Amniotic epithelial cell (primary cell): ENCODE measurements around the gene RUNDC1.
"Not testable (repeated sequence)": the region's sequence is repeated elsewhere in the genome, so short reads cannot be mapped to it uniquely, and the experiment has no call there.

Experiments
- DNase-seq: peaks from one replicate; pipeline ENCODE4 v3.0.0-alpha.2; 2010; ENCODE audit warnings: low read depth

The RUNDC1 gene

DNA sequence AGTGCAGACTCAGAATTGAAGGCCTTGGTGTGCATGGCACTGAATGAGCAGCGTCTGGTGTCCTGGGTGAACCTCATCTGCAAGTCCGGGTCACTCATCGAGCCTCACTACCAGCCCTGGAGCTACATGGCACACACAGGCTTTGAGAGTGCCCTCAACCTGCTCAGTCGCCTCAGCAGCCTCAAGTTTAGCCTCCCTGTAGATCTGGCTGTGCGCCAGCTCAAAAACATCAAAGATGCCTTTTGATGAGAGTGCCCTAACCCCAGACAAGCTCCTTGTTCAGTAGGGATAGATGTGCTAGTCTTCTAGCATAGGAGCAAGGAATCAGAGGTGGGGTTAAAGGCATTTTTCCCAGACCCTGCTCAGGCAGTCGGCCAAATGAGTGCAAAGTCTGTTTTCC, 11.1 kb downstream of the RUNDC1 start:
- DNase-seq = no peak

DNA sequence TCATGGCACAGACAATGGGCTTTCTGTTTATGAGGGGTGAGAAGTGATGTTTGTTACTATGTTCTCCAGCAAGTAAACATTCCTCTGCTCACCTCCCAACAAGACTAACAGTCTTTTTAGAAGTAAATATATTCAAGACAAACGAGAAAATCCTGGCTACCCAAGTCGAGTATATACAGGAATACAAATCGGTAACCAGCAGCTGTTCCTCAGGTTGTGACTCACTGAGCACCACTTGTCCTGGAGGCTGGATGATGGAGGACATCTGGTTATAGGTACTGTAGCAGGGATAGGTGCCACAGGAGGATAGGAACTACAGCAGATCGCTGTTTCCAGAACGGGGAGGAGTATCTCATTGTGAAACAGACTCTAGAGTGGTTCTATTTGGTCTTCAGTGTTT, 12.5 kb downstream of the RUNDC1 start:
- no peak for DNase-seq

DNA sequence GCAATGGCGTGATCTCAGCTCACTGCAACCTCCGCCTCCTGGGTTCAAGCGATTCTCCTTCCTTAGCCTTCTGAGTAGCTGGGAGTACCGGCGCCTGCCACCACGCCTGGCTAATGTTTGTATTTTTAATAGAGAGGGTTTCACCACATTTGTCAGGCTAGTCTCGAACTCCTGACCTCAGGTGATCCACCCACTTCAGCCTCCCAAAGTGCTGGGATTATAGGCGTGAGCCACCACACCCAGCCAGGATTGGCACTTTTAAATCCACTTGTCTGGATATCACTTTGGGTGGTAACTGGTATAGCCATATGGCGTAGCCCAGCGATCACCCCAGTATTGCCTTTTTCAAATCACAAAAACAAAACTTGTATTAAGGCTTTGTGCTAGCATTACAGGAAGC, 13.5 kb downstream of the RUNDC1 start:
- DNase-seq = not testable (repeated sequence)

DNA sequence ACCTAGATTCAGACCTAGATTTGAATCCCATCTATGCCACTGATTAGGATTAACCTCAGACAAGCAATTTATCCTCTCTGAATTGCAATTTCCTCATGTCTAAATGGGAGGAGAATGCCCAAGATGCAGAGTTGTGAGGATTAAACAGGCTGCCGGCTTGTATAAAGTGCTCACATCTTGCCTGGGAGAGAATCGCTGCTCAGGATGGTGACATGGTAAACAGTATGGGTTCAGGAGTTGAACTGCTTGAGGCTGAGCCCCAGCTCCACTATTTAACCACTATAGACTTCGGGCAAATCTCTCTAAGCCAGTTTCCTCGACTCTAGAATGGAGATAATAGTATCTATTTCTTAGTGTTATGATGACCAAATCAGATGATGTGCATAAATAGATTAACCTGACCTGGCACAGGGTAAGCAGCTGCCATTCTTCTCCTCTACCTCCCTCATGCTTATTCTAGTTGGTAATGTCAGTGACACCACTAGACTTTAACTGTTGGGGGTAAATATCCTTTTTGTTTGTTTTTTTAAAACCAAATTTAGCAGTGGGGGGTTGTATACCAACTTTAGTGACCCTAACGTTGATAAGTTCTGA, 17.1 kb downstream of the RUNDC1 start:
- no peak for DNase-seq

DNA sequence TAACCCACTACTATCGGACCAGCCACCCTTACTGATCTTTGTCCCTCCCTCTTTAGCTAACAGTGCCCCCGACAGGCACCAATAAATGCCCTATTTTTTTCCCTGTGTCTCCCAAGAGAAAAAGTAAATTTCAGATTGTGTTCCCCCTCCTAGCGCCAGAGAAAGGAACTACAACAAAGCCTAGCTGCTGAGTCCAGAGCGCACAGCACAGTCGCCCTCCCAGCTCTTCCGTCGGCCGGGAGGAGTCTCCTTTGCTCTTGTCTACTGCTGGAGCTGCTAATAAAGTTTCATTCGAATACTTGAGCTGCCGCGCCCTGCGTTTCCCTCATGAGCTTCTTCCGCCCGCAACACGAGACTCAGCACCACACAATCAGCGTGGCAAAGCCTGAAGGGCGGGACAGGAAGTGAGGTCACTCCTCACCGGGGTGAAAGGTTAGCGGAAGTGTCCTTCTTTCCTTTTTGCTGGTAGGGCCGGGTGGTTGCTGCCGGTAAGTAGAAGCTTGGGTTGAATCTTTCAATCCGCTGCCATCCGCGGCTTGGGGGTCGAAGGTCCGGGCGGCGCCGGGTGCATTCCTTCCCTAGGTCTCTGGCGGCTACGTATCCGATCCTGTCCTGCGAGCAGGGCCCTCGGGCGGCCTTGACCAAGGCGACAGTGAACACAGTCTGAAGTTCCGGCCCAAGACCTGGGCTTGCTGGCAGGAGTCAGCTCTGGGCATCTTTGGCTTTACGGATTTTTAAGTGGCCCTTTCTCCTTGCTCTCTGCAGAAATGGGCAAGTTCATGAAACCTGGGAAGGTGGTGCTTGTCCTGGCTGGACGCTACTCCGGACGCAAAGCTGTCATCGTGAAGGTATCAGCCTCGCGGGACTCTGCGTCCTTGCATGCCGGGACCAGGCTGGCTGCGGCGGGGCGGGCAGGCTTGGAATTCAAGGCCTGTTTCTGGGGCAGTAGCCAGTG, 17.9 kb downstream of the RUNDC1 start, which contains the start of gene RPL27:
Gene RPL27, plus strand, starts transcription at position 436 of the 955 bp plus-strand sequence. Its CDS starts 332 bp downstream, at position 768.
- peak; percentile 100 for DNase-seq

DNA sequence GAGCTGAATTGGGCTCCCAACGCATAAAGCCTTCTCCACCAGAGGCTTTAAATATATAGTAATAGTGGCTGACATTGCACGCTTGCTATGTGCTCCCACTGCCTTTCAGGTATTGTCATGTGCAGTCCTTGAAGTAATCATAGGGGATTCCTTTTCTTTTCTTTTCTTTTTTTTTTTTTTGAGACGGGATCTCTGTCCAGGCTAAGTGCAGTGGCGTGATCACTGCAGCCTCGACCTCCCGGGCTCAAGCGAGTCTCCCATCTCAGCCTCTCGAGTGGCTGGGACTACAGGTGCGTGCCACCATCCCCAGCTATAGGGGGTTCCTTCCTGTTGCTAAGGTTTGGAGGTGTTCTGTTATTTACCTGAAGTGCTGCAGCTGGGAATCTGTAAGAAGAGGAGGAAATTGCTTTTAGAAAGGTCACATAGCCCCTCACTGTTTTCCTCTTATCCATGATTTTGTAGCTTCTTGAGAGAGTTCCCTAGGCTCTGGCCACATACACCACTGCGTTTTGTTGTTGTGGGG, 18.7 kb downstream of the RUNDC1 start:
- no peak for DNase-seq

DNA sequence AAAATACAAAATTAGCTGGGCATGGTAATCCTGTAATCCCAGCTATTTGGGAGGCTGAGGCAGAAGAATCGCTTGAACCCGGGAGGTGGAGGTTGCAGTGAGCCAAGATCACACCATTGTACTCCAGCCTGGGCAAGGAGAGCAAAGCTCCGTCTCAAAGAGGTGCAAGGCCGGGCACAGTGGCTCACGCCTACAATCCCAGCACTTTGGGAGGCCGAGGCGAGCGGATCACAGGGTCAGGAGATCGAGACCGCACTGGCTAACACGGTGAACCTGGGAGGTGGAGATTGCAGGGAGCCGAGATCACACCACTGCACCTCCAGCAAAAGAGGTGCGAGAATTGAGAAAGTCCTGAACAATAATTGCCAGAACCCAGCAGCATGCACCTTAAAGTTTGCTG, 20.5 kb downstream of the RUNDC1 start:
- DNase-seq = not testable (repeated sequence)

DNA sequence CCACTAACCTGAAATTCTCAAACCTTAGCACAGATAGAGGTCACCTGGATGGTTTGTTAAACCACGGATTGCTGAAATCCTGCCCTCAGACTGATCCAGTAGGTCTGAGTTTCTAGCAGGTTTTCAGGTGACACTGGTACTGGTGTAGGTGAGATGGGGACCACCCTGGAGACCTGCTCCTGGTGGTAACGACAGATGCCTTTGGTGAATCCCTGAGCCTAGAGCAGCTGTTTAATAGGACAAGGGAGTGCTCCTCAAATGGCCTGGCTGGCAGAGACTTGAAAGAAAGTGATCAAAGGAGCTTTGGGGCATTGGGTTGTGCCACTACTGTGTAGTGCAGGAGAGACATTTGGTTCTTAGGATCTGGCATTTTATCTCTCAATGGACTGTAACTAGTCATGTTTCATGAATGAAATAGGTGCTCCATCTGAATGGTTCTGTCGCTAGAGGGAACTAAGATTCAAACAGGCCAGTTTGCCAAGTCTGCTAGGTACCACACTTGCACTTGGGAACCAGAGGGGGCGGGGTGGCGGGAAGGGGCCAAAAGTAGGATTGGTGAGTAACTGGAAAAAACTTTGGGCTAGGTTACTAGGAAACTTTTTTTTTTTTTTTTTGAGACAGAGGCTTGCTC, 23.3 kb downstream of the RUNDC1 start:
- DNase-seq = no peak

DNA sequence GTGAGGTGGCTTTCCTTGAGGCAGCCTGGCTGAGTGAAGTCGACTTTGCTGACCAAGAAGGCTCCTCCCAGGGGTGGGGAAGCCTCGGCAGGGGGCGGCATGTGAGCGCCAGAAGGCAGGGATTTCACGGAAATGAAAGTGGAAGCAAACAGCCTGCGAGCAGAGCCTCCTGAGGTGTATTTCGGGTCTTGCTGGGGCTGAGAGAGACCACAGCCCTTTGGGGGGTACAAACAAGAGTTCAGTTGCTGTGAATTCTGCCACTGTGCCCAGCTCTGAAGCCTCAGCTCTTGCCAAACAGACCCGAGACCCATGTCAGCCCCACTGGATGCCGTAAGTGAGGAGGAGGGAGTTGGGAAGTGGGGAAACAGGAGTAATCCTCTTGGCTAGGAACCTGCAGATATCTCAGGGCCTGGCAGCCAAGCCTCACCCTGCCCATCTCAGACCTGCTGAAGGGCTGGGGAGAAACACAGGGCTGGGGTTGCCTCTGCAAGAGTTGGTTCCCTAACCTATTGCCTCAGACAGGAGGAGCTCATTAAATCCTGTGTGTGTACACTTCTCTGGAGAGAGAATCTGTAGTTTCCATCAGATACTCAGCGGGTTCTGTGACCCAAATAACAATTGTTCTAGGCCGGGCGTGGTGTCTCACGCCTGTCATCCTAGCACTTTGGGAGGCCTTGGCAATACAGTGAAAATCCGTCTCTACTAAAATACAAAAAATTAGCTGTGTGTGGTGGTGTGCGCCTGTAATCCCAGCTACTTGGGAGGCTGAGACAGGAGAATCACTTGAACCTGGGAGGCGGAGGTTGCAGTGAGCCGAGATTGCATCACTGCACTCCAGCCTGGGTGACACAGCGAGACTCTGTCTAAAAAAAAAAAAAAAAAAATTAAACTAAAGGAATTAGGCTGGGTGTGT, 26.5 kb downstream of the RUNDC1 start, which contains the start of gene IFI35:
Gene IFI35, plus strand, starts transcription at position 146 of the 913 bp plus-strand sequence. Its CDS starts 164 bp downstream, at position 310.
- peak; percentile 83 for DNase-seq

DNA sequence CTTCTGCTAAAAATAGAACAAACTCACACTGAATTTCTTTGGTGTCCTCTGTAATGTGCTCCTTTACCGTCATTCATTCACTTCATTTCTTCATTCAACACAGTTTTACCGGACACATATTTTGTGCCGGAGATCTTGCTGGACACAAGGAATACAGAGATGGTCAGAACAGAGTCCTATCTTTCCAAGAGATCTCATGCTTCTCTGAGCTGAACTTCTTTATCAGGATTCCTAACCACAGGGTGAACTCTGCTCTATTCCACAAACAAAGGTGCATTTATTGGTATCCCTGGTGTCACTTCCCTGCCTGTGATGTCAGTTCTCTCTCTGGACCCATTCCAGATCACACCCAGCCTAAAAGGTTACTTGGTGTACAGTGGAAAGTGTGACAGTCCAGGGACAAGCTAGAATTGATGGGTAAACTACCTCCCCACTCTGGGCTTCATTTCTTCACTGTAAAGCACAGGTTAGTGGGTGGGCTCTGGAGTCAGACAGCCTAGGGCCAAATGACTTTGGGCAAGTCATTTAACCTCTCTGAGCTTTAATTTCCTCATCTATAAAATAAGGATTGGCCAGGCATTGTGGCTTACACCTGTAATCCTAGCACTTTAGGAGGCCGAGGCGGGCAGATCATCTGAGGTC, 30.4 kb downstream of the RUNDC1 start:
- DNase-seq = no peak

DNA sequence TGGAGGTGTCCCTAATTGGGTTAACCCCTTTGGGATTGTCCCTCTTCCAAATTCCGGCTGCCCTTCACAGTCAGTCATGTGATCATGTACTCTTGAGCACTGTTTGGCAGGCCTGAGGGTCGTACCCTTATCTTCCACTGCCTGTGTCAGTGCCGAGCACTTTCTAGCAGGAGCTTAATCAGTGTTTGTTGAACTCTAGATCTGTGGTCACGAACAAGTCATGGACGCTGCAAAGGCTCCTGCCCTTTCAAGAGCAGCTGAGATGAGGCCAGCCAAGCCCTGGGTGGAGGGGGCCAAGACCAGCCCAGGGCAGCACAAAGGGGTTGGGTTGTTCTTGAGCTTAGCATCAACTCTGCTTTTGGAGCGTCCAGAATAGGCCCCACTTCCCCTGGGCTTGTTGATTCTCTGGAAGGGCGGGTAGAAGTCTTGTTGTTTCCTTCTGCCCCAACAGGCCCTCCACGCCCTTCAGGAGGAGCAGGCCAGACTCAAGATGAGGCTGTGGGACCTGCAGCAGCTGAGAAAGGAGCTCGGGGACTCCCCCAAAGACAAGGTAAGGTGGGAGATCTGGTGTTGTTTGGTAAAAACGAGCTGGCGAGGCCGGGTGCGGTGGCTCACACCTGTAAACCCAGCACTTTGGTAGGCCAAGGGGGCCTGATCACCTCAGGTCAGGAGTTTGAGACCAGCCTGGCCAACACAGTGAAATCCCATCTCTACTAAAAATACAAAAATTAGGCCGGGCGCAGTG, 31.5 kb downstream of the RUNDC1 start:
- no peak for DNase-seq

DNA sequence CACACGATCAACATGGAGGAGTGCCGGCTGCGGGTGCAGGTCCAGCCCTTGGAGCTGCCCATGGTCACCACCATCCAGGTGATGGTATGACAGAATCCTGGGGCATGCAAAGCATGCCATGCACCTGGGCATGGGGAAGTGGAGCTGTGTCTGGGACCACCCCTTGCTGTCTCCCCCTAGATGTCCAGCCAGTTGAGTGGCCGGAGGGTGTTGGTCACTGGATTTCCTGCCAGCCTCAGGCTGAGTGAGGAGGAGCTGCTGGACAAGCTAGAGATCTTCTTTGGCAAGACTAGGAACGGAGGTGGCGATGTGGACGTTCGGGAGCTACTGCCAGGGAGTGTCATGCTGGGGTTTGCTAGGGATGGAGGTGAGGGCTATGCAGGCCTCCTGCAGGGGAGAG, 32.9 kb downstream of the RUNDC1 start:
- DNase-seq = no peak

DNA sequence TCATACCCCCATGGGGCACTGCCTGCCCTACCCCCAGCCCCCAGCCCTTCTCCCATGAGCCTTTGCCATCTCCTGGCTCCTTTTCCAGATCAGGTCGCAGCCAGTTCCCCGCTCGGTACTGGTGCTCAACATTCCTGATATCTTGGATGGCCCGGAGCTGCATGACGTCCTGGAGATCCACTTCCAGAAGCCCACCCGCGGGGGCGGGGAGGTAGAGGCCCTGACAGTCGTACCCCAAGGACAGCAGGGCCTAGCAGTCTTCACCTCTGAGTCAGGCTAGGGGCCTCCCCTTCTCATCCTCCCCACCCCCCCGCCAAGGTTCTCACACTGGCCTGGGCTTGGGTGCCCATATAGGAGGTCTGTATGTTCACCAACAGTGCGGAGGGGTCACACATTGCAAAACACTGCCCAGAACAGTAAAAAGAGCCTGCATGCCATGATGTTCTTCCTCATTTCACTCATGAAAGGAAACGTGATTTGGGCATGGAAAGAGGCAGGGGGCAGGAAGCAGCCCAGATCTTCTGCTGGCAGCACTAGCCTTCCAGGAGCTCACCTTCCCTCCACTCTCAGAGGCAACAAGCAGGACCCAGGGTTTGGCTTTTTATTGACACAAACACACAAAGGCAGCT, 33.8 kb downstream of the RUNDC1 start:
- no peak for DNase-seq

DNA sequence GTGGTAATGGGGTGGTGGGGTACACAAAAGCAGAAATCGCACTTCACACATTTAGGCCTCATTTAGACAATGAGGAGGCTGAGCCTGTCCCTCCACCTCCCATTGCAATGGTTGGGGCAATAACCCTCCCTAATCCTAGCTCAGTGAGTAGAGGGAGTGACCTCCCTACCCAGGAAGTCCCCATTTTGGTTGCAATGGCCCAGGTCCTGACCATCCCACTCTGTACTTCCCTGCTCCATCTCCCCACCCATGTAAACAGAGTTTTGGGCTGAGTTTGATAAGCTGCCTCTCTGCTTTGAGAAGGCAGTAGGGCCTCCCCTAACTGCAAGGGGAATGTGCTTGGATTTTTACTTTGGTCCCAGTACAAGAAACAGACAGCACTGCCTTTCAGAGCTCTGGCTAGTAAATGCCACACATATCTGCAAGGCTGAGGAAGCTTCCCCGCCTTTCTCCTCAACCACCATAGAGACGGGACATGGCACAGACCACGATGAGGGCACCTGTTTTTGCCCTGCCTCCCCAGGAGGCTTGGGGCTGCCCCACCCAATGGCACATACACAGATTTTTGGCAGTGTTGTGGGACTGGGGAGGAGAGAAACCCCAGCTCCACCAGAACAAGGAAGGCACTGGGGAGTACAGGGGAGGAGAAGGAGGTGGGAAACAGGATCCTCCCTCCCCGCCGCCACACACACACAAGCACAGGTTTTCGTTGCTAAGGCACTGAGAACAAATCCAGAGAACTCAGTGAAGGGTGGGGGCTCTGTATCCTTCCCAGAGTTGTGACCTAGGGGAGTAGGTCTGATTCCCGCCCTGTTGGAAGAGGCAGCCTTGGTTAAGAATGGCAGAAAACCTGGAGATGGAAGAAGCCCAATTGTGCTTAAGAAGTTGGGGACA, 34.5 kb downstream of the RUNDC1 start:
- no peak for DNase-seq

DNA sequence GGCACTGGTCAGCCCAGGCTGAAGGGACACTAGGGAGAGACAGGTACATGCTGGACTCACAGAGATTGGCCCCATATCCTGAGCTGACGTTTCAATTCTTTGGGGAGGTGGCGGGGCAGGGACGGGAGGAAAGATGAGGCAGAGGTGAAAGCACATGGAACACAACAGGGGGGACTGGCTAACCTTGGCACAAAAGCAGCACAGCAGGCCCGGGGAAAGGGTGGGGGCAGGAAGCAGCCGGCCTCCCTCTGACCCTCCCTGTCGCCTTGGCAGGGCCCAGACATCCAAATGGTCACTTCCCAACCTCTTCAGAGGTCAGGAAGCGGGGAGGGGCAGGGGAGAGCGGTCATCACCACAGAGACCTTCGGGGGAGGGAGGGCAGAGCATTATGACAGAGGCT, 35.2 kb downstream of the RUNDC1 start:
- no peak for DNase-seq

DNA sequence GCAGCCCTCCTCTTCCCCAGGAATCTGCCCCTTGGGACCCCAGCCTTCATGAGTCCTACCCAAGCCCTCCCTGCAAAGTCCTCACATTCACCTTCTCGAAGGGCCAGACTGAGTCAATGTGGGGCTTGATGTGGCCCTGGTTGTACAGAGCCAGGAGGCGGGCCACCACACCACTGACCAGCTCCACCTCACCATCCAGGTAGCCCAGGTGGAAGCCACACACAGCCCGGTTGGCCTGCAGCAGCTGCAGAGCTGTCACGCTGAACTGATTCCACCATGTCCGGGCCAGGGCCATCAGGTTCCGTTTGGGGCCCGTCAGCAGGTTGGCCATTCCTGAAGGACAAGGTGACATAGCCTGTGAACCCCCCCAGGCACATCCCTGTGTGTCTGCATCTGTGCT, 35.9 kb downstream of the RUNDC1 start:
- no peak for DNase-seq

DNA sequence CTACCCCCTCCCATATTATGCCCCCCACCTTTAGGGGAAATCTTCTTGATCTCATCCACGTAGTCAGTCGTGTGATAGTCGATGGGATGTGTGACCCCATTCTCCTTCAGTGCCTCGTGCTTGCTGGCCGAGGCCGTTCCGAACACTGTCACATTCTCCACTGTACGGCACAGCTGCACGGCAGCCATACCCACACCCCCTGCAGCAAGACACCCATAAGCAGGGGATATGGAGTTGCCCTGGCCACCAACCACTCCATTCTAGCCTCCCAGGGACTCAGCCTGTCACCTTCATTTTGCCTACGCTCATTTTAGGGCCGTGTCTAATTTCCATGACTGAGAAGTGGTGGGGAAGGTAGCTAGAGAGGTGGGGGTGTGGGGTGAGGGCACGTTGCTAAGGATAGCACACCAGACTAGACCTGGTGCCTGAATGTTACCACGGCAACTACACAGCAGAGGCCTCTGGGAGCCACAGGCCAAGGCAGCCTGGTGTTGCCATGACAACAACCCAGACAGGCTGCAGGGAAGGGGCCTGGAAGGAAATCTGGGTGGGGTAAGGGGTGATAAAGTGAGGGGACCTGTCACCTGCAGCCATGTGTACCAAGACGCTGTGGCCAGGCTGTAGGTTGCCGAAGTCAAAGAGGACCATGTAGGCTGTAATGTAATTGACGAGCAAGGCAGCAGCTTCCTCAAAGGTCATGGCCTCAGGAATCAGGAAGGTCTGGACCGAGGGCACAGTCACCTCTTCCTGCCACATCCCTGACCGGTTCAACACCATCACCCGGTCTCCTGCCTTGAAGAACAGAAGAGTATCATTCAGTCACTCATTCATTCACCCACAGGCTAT, 37.9 kb downstream of the RUNDC1 start:
- peak; percentile 50 for DNase-seq

DNA sequence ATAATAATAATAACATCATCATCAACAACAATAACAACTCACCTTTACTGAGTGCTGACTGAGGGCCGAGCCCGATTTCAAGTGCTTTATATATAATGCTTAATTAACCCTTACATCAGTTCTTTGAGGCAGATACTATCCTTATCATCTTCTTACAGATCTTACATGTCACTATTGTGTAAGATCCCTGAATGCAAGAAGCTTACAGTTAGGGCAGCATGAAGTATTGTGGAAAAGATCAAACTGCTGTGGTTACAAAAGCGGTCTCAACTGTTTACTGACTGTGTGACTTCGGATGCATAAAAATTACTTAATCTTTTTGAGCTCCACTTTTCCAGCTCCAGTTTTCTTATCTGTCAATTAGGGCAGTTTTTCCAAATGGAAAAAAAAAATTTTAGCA, 38.6 kb downstream of the RUNDC1 start:
- peak; percentile 93 for DNase-seq
